ENCODE measurements around the gene BMPR1A.

DNA sequence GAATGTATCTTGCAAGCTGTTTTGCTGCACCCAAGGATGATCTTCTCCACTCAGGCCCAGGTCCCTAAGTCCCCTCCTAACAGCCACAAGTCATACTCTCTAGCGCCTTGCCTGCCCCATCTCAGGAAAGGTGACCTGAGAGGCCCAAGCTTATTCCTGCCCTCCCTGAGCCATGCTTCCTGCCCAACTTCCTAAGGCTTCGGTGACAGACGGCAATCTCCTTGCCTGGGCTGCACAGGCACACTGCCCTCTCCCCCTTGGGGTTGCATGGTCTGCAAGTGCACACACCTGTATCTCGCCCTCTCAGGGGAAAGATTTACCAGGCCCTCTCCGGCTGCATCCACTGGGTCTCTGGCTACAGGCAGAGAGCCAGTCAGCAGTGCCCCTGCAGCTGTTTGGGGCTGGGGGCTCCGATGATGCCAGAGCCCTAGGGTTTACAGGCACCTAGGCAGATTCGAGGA, 211.1 kb downstream of the BMPR1A start:
- TF ChIP-seq, protein P1, sequence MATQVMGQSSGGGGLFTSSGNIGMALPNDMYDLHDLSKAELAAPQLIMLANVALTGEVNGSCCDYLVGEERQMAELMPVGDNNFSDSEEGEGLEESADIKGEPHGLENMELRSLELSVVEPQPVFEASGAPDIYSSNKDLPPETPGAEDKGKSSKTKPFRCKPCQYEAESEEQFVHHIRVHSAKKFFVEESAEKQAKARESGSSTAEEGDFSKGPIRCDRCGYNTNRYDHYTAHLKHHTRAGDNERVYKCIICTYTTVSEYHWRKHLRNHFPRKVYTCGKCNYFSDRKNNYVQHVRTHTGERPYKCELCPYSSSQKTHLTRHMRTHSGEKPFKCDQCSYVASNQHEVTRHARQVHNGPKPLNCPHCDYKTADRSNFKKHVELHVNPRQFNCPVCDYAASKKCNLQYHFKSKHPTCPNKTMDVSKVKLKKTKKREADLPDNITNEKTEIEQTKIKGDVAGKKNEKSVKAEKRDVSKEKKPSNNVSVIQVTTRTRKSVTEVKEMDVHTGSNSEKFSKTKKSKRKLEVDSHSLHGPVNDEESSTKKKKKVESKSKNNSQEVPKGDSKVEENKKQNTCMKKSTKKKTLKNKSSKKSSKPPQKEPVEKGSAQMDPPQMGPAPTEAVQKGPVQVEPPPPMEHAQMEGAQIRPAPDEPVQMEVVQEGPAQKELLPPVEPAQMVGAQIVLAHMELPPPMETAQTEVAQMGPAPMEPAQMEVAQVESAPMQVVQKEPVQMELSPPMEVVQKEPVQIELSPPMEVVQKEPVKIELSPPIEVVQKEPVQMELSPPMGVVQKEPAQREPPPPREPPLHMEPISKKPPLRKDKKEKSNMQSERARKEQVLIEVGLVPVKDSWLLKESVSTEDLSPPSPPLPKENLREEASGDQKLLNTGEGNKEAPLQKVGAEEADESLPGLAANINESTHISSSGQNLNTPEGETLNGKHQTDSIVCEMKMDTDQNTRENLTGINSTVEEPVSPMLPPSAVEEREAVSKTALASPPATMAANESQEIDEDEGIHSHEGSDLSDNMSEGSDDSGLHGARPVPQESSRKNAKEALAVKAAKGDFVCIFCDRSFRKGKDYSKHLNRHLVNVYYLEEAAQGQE (IDR thresholded peaks at IDR 0.05; ENCODE audit: insufficient read depth in 1 of 2, low read depth in 2 of 2, low read length in 2 of 2) = no peak
- TF ChIP-seq SIN3A (IDR thresholded peaks at IDR 0.05; ENCODE audit: borderline replicate concordance, insufficient read depth, low read length) = no peak
